C4-2B (cell line): ENCODE data around the gene STAB1.

Experiments used
- CTCF ChIP-seq: fragments of 450-650 bp; conservative IDR thresholded peaks from 2 replicates; pipeline ENCODE4 v1.5.1; 2017; ENCODE audit warnings: mild to moderate bottlenecking
- ZFX ChIP-seq: fragments of 450-650 bp; IDR thresholded peaks from 2 replicates; pipeline ENCODE4 v1.6.1; 2017

- TF ChIP-seq CTCF (no peak), ZFX (no peak)
Measured at GRCh38 chr3:52502001-52502400, 6.9 kb downstream of the STAB1 start.
